GM23338 (cell line): ENCODE data around the gene SLC30A7. TPM values are rescaled to one million over a fixed set of nuclear protein-coding genes. Genes with fewer than 3 reads are reported as not detected.
"Not testable (repeated sequence)": the region's sequence is repeated elsewhere in the genome, so short reads cannot be mapped to it uniquely, and the experiment has no call there.

ENCODE experiments used
- ATAC-seq: fragments of 200-7000 bp; cut with Tn5 transposase; 3 replicates; pipeline ENCODE4 v1.9.1; 2020
- DNase-seq: peaks from one replicate; pipeline ENCODE4 v3.0.0-alpha.2; 2015; ENCODE audit warnings: low spot score
- H2AFZ ChIP-seq: fragments of 200-600 bp; sonication (generic); 2 replicates; pipeline ENCODE4 v1.8.0; 2016; ENCODE audit warnings: antibody characterized with exemption, mild to moderate bottlenecking, moderate library complexity
- H3F3A ChIP-seq: fragments of 200-600 bp; sonication (generic); replicated peaks from 2 replicates; pipeline ENCODE4 v1.8.0; 2017; ENCODE audit warnings: antibody characterized with exemption, mixed run types, low read depth
- H3K27ac ChIP-seq: fragments of 200-600 bp; sonication (generic); 2 replicates; pipeline ENCODE4 v1.6.1; 2016; ENCODE audit warnings: low read depth
- H3K27me3 ChIP-seq: fragments of 200-600 bp; sonication (generic); 2 replicates; pipeline ENCODE4 v1.8.0; 2016; ENCODE audit warnings: mild to moderate bottlenecking, mixed run types, moderate library complexity; ENCODE audit not compliant: insufficient read depth
- H3K36me3 ChIP-seq: fragments of 200-600 bp; sonication (generic); 2 replicates; pipeline ENCODE4 v1.8.0; 2016; ENCODE audit warnings: mild to moderate bottlenecking; ENCODE audit not compliant: insufficient read depth
- H3K4me1 ChIP-seq: fragments of 200-600 bp; sonication (generic); 2 replicates; pipeline ENCODE4 v1.8.0; 2016; ENCODE audit warnings: mild to moderate bottlenecking, moderate library complexity; ENCODE audit not compliant: insufficient read depth
- H3K4me2 ChIP-seq: fragments of 200-600 bp; sonication (generic); 2 replicates; pipeline ENCODE4 v1.7.1; 2017; ENCODE audit warnings: mixed run types
- H3K4me3 ChIP-seq: fragments of 200-600 bp; sonication (generic); 2 replicates; pipeline ENCODE4 v1.6.1; 2016; ENCODE audit warnings: mixed run types
- H3K79me2 ChIP-seq: fragments of 200-600 bp; sonication (generic); replicated peaks from 2 replicates; pipeline ENCODE4 v1.8.0; 2017; ENCODE audit warnings: mild to moderate bottlenecking; ENCODE audit not compliant: insufficient read depth
- H3K9me2 ChIP-seq: fragments of 200-600 bp; sonication (generic); 2 replicates; pipeline ENCODE4 v1.8.0; 2017; ENCODE audit not compliant: insufficient read depth
- H4K20me1 ChIP-seq: fragments of 200-600 bp; sonication (generic); replicated peaks from 2 replicates; pipeline ENCODE4 v1.8.0; 2017; ENCODE audit warnings: mild to moderate bottlenecking; ENCODE audit not compliant: insufficient read depth
- H3K27ac Mint-ChIP-seq: 2 replicates; pipeline ENCODE4 v1.8.0; 2020; ENCODE audit warnings: inconsistent platforms, mild to moderate bottlenecking, moderate library complexity, mixed read lengths
- H3K27me3 Mint-ChIP-seq: 3 replicates; pipeline ENCODE4 v1.8.0; 2022; ENCODE audit warnings: low read depth, mild to moderate bottlenecking, moderate library complexity, mixed read lengths, inconsistent platforms; ENCODE audit not compliant: insufficient read depth, poor library complexity
- H3K36me3 Mint-ChIP-seq: 3 replicates; pipeline ENCODE4 v1.8.0; 2021; ENCODE audit warnings: low read depth, mild to moderate bottlenecking, inconsistent platforms, moderate library complexity, mixed read lengths
- H3K4me1 Mint-ChIP-seq: 3 replicates; pipeline ENCODE4 v1.8.0; 2020; ENCODE audit warnings: mild to moderate bottlenecking, inconsistent platforms, mixed read lengths
- H3K4me3 Mint-ChIP-seq: 3 replicates; pipeline ENCODE4 v1.8.0; 2021; ENCODE audit warnings: moderate library complexity, mild to moderate bottlenecking, inconsistent platforms, mixed read lengths
- H3K9me3 Mint-ChIP-seq: 3 replicates; pipeline ENCODE4 v1.8.0; 2020; ENCODE audit warnings: moderate library complexity, mild to moderate bottlenecking, inconsistent platforms, mixed read lengths
- CREB1 ChIP-seq: fragments of 250-450 bp; sonication (Bioruptor Pico); IDR thresholded peaks from 2 replicates; pipeline ENCODE4 v1.5.0; 2020; ENCODE audit warnings: low read depth, mild to moderate bottlenecking, moderate library complexity
- EZH2 ChIP-seq: fragments of 200-600 bp; sonication (generic); IDR thresholded peaks from one replicate; pipeline ENCODE4 v1.8.0; 2017; ENCODE audit warnings: antibody characterized with exemption, mild to moderate bottlenecking, low read depth; ENCODE audit not compliant: unreplicated experiment
- EZH2phosphoT487 ChIP-seq: fragments of 200-600 bp; sonication (generic); IDR thresholded peaks from one replicate; pipeline ENCODE4 v1.8.1; 2018; ENCODE audit warnings: antibody characterized with exemption; ENCODE audit not compliant: unreplicated experiment
- JUNB ChIP-seq: IDR thresholded peaks from one replicate; pipeline ENCODE4 v1.6.1; 2016; ENCODE audit warnings: antibody characterized with exemption; ENCODE audit not compliant: unreplicated experiment
- NANOG ChIP-seq: IDR thresholded peaks from 2 replicates; pipeline ENCODE4 v1.6.1; 2016; ENCODE audit warnings: antibody characterized with exemption, borderline replicate concordance
- POLR2AphosphoS5 ChIP-seq: IDR thresholded peaks from 2 replicates; pipeline ENCODE4 v1.6.1; 2016; ENCODE audit warnings: antibody characterized with exemption, low read depth
- REST ChIP-seq: IDR thresholded peaks from one replicate; pipeline ENCODE4 v1.6.1; 2018; ENCODE audit warnings: antibody characterized with exemption; ENCODE audit not compliant: unreplicated experiment
- STAT1 ChIP-seq: IDR thresholded peaks from one replicate; pipeline ENCODE4 v1.6.1; 2016; ENCODE audit warnings: antibody characterized with exemption; ENCODE audit not compliant: unreplicated experiment
- ZNF114 ChIP-seq: fragments of 250-450 bp; sonication (Bioruptor Pico); IDR thresholded peaks from 2 replicates; pipeline ENCODE4 v1.5.0; 2020; ENCODE audit warnings: mild to moderate bottlenecking, moderate library complexity
- polyA plus RNA-seq: library from polyadenylated mRNA; unstranded; fragments of >200 nt; fragmentation: Nextera tagmentation; extraction: Ambion mirVana; gene quantifications from 2 replicates; pipeline ENCODE4 v1.2.1, GENCODE V29; 2016
- total RNA-seq: library from RNA; depleted of rRNA; stranded (reverse); fragments of >200 nt; shearing (Covaris generic); gene quantifications from 2 replicates; pipeline ENCODE4 v1.2.3, GENCODE V29; 2014
- TF ChIP-seq, protein P1 (sequence below), 2 experiments: fragments of 200-600 bp in 1 of 2; sonication (generic) in 1 of 2; conservative IDR thresholded peaks; 2 replicates each; pipeline versions ENCODE4 v1.5.1 to v1.6.1; 2016 to 2017; ENCODE audit warnings: antibody characterized with exemption in 2 of 2, low read depth in 2 of 2, mild to moderate bottlenecking in 2 of 2, moderate library complexity in 1 of 2
- TF ChIP-seq, protein P2 (sequence below): IDR thresholded peaks from 2 replicates; pipeline ENCODE4 v1.6.1; 2016; ENCODE audit warnings: antibody characterized with exemption

Gene SLC30A7
- total and polyA plus RNA-seq, 2 experiments from 2014 or later: 9.8 to 25.1 TPM

DNA sequence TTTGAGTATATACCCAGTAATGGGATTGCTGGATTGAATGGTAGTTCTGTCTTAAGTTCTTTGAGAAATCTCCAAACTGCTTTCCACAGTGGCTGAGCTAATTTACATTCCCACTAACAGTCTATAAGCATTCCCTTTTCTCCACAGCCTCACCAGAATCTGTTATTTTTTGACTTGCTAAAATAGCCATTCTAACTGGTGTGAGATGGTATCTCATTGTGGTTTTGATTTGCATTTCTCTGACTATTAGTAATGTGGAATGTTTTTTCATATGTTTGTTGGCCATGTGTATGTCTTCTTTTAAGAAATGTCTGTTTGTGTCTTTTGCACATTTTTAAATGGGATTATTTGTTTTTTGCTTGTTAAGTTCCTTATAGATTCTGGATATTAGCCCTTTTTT lies 40.8 kb upstream of the SLC30A7 start:
- not testable (repeated sequence) for H3K79me2 ChIP-seq, ATAC-seq, H3K4me3 ChIP-seq, H3K27me3 Mint-ChIP-seq, H3K4me2 ChIP-seq, H3K4me1 ChIP-seq, H3K36me3 Mint-ChIP-seq, H3K9me2 ChIP-seq, DNase-seq, H3K4me1 Mint-ChIP-seq, H3K9me3 Mint-ChIP-seq, H3K27ac Mint-ChIP-seq, H3F3A ChIP-seq, H3K36me3 ChIP-seq, H3K4me3 Mint-ChIP-seq, H3K27ac ChIP-seq, H2AFZ ChIP-seq, H4K20me1 ChIP-seq
- peaks cover 11% of the 10 kb centered on the region for H3K27me3 ChIP-seq

- Mint-ChIP-seq H3K4me3 (no peak overlapping the region), H3K4me1 (peaks cover 9% of the 10 kb centered on the region), H3K27me3 (no peaks in the 10 kb centered on the region), H3K36me3 (no peaks in the 10 kb centered on the region), H3K9me3 (no peaks in the 10 kb centered on the region), H3K27ac (no peak overlapping the region)
- Histone ChIP-seq H3K27me3 (no peaks in the 10 kb centered on the region), H3K4me2 (peak overlapping the region; percentile 17; the same call in 1 of the 2 replicates), H3K27ac (no peak overlapping the region), H3K79me2 (no peaks in the 10 kb centered on the region), H2AFZ (no peak overlapping the region), H4K20me1 (no peaks in the 10 kb centered on the region), H3F3A (no peaks in the 10 kb centered on the region), H3K4me3 (no peak overlapping the region; the same call in 1 of the 2 replicates), H3K36me3 (no peaks in the 10 kb centered on the region), H3K4me1 (no peaks in the 10 kb centered on the region), H3K9me2 (peaks cover 4% of the 10 kb centered on the region; the same call in 1 of the 2 replicates)
- TF ChIP-seq POLR2AphosphoS5 (no peak), EZH2 (no peak), JUNB (no peak), EZH2phosphoT487 (no peak), REST (no peak), STAT1 (no peak), ZNF114 (CRISPR knock-in tag) (no peak), CREB1 (CRISPR knock-in tag) (no peak), NANOG (no peak)
- TF ChIP-seq, protein P1, sequence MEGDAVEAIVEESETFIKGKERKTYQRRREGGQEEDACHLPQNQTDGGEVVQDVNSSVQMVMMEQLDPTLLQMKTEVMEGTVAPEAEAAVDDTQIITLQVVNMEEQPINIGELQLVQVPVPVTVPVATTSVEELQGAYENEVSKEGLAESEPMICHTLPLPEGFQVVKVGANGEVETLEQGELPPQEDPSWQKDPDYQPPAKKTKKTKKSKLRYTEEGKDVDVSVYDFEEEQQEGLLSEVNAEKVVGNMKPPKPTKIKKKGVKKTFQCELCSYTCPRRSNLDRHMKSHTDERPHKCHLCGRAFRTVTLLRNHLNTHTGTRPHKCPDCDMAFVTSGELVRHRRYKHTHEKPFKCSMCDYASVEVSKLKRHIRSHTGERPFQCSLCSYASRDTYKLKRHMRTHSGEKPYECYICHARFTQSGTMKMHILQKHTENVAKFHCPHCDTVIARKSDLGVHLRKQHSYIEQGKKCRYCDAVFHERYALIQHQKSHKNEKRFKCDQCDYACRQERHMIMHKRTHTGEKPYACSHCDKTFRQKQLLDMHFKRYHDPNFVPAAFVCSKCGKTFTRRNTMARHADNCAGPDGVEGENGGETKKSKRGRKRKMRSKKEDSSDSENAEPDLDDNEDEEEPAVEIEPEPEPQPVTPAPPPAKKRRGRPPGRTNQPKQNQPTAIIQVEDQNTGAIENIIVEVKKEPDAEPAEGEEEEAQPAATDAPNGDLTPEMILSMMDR (conservative IDR thresholded peaks at IDR 0.05; ENCODE audit: low read depth in 2 of 2): no peak
- TF ChIP-seq, protein P2, sequence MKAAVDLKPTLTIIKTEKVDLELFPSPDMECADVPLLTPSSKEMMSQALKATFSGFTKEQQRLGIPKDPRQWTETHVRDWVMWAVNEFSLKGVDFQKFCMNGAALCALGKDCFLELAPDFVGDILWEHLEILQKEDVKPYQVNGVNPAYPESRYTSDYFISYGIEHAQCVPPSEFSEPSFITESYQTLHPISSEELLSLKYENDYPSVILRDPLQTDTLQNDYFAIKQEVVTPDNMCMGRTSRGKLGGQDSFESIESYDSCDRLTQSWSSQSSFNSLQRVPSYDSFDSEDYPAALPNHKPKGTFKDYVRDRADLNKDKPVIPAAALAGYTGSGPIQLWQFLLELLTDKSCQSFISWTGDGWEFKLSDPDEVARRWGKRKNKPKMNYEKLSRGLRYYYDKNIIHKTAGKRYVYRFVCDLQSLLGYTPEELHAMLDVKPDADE: no peak
- DNase-seq: peak; percentile 68
- peak; percentile 48; the same call in 2 of the 3 replicates for ATAC-seq
These were observed 35.4 kb upstream of the SLC30A7 start for GRCh38 chr1:100860397-100860991.
